Activated naive CD8-positive, alpha-beta T cell treated with anti-CD3 and anti-CD28 coated beads, Interleukin-2, amount 50 U/mL, for 24 hours (primary cell): ENCODE measurements around the gene PRKAA1.
"Not testable (repeated sequence)": the region's sequence is repeated elsewhere in the genome, so short reads cannot be mapped to it uniquely, and the experiment has no call there.

Experiments used
- ATAC-seq: fragments of 150-1000 bp; cut with Tn5 transposase; one replicate; pipeline ENCODE4 v1.10.0; 2021
- DNase-seq: peaks from one replicate; pipeline ENCODE4 v3.0.0; 2021
- H3K27ac Mint-ChIP-seq: one replicate; pipeline ENCODE4 v1.8.0; 2021; ENCODE audit warnings: mild to moderate bottlenecking, mixed read lengths
- H3K27me3 Mint-ChIP-seq: one replicate; pipeline ENCODE4 v1.8.0; 2021; ENCODE audit warnings: mixed read lengths
- H3K36me3 Mint-ChIP-seq: one replicate; pipeline ENCODE4 v1.8.0; 2021; ENCODE audit warnings: low read depth, mixed read lengths
- H3K4me1 Mint-ChIP-seq: one replicate; pipeline ENCODE4 v1.8.0; 2021; ENCODE audit warnings: mixed read lengths
- H3K4me3 Mint-ChIP-seq: one replicate; pipeline ENCODE4 v1.8.0; 2021; ENCODE audit warnings: mild to moderate bottlenecking, moderate library complexity, mixed read lengths
- H3K9me3 Mint-ChIP-seq: one replicate; pipeline ENCODE4 v1.8.0; 2021; ENCODE audit warnings: mixed read lengths

Gene PRKAA1

DNA sequence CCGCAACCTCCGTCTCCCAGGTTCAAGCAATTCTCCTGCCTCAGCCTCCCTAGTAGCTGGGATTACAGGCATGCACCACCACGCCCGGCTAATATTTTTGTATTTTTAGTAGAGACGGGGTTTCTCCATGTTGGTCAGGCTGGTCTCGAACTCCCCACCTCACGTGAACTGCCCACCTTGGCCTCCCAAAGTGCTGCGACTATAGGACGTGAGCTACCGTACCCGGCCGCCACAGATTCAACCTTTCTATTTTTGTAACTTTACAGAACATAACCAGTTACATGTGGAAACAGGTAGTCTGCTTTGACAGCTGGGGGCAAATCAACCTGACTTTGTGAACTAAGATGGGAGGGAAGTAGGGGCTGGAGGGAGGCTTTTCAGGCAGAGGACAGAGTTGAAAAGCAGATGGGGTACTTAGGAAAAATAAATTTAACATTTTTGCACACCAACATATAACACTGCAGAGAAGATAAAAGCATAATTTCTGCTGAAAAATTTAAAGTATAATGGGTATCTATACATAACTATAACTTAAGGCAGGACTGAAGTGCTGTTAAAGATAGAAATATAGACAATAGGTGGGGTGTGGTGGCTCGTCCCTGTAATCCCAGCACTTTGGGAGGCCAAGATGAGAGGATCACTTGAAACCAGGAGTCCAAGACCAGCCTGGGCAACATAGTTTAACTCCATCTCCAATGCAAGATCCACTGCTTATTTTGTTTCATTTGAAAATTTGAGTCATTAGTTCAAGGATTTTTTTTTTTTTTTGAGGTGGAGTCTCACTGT, 31.8 kb upstream of the PRKAA1 start:
- no peak for ATAC-seq
- DNase-seq, result no peak
- Mint-ChIP-seq H3K4me3 (peak overlapping the region; percentile 99), H3K4me1 (peaks cover 62% of the 10 kb centered on the region), H3K27ac (peak overlapping the region; percentile 100), H3K36me3 (peaks cover 86% of the 10 kb centered on the region), H3K9me3 (no peaks in the 10 kb centered on the region), H3K27me3 (no peaks in the 10 kb centered on the region)

DNA sequence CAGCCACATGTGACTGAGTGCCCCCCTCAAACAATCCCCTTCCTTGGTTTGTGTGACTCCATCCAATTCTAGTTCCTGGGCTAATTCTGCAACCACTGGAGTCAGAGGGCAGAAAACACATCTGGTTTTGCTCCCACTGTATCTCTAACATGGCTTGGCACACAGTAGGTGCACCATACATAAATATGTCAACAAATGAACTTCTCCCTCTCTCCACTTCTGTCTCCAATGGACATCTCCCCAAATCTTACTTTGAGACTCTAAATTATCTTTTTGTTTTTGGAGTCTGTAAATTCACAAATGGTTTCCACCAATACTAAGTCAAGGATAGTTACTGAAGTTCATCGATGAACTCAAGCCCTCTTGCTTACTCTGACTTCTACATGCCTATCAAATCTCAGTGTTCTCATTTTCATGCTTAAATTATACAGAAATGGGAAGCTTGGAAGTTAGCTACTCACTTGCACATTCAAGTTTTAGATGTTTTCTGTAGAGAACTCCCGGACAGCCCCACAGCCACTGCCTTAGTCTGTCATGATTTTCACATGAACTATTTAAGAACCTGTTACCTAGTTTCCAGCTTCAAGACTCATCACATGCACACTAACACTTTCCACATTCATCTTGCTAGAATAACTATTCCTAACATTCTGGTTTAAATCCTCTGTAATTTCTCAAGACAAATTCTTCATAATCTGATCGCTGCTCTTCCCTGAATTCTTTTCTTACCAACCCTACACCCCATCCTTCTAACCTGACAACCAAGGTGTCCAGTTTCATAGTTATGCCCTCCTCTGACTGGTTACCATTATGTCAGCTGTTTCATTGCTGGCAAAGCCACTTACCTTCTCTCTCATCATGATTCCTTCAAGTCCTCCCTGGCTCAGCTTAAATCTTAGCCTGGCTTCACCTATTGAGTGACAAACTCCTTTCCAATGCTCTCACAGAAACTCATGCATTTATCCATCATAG, 30.8 kb upstream of the PRKAA1 start:
- Mint-ChIP-seq H3K27ac (peak overlapping the region; percentile 74), H3K4me1 (peaks cover 60% of the 10 kb centered on the region), H3K4me3 (peak overlapping the region; percentile 99), H3K27me3 (no peaks in the 10 kb centered on the region), H3K9me3 (no peaks in the 10 kb centered on the region), H3K36me3 (peaks cover 76% of the 10 kb centered on the region)
- DNase-seq (no peak), ATAC-seq (no peak)

DNA sequence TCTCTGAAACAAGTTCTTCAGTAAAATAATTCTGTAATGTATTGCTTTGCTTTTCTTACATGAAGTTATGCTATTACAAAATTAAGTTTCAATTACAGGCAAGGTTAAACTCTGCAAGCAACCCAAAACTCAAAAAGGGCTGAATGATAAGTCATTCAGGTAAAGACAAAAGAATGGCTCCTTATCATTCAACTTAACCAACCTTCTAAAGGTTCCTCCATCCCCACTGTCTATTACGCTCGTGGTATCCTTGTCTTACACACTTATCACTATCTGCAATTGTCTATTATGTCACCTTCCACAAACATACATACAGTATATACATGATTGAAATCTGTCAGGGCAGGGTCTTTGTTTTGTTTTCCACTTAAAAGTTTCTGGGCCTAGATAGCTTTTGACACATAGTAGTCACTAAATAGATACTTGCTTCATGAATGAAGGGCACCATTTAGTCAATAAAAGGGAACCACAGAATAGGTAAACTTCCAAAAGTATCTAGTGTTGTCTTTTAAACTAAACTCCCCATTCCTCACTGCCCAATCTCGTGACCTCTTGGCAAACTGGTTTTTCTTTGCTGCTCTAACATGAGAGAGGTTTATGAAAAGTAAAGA, 30.0 kb upstream of the PRKAA1 start:
- H3K27ac Mint-ChIP-seq, result peak overlapping the region; percentile 74
- no peak for ATAC-seq
- H3K36me3 Mint-ChIP-seq, result peaks cover 68% of the 10 kb centered on the region
- H3K27me3 Mint-ChIP-seq, result no peaks in the 10 kb centered on the region
- no peaks in the 10 kb centered on the region for H3K9me3 Mint-ChIP-seq
- peaks cover 53% of the 10 kb centered on the region for H3K4me1 Mint-ChIP-seq
- DNase-seq, result no peak
- peak overlapping the region; percentile 1 for H3K4me3 Mint-ChIP-seq

DNA sequence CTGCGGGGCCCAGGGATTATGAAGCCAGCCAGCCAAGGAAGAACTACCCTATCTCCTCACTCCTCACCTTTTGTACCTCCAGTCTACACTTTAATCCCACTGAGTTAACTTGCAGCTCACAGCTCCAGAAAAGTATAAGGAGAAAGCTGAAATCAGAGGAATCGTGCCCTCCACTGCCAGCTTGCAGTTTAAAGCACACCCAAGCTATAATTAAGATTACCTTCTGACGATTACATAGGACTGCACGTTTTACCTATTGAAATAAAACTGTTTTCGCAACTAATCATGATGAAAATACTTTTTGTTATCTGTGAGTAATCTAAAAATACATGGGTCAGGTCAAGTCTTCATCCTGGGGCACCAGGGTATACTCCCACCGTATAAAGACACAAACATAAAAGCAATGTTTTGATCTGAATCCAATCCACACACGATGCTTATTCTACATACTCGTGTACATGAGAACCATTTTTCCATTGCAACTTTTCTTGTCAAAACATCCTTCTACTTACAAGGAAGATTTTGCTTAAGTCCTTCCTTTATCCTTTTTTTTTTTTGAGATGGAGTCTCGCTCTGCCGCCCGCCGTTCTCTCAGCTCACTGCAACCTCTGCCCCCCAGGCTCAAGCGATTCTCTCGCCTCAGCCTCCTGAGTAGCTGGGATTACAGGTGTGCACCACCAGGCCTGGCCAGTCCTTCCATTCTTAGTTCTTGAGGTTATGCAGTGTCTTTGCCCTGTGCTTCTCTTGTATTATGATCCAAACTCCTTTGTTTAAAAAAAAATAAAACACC, 29.2 kb upstream of the PRKAA1 start:
- Mint-ChIP-seq H3K27me3 (no peaks in the 10 kb centered on the region), H3K4me1 (peaks cover 46% of the 10 kb centered on the region), H3K9me3 (no peaks in the 10 kb centered on the region), H3K4me3 (no peak overlapping the region), H3K27ac (peak overlapping the region; percentile 55), H3K36me3 (peaks cover 60% of the 10 kb centered on the region)
- DNase-seq (no peak), ATAC-seq (no peak)

DNA sequence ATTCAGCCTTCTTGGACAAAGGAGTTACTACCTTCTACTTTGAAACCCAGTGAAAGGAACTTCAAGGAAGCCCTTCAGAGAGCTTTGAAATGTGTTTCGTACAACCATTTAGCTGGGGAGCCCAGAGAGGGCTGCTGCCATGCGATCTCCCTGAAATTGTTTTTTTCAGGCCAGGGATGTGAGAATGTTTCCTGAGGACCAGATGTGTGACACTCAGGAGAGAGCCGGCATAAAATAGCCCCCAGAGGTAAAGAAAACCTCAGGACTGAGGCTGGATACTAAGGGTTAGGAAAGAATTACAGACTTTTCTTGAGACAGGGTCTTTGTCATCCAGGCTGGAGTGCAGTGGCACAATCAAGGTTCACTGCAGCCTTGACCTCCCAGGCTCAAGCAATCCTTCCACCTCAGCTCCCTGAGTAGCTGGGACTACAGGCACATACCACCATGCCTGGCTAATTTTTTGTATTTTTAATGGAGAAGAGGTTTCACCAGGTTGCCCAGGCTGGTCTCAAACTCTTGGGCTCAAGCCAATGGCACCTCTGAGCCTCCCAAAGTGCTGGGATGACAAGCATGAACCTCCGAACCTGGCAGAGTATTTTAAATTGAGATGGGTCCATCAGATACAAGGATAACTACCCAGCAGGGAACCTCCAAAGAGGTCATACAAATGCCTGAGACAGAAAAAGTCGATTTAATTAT, 28.5 kb upstream of the PRKAA1 start:
- no peak for ATAC-seq
- no peak for DNase-seq
- Mint-ChIP-seq H3K9me3 (no peaks in the 10 kb centered on the region), H3K27ac (peak overlapping the region; percentile 55), H3K36me3 (peaks cover 53% of the 10 kb centered on the region), H3K4me3 (no peak overlapping the region), H3K27me3 (no peaks in the 10 kb centered on the region), H3K4me1 (peaks cover 38% of the 10 kb centered on the region)

DNA sequence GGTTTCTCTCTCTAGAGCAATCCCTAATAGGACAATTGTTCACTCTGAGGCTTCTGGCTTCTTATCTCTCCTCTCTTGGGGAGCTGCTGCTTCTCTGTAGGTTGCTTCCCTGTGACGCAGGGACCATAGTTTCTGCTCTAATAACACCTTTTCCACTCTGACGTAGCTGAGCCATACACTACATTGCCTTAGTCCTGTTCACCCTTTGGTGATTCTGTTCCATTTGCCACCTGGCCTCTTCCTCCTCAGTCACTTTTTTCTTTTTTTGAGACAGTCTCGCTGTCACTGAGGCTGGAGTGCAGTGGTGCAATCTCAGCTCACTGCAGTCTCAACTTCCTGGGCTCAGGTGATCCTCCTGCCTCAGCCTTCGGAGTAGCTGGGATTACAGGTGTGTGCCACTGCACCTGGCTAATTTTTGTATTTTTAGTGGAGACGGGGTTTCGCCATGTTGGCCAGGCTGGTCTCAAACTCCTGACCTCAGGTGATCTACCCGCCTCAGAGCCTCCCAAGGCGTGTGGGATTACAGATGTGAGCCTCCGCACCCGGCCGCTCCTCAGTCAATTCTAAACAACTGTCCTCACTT, 27.4 kb upstream of the PRKAA1 start:
- not testable (repeated sequence) for H3K27me3 Mint-ChIP-seq, H3K4me3 Mint-ChIP-seq, H3K9me3 Mint-ChIP-seq, DNase-seq, ATAC-seq
- Mint-ChIP-seq H3K4me1 (peaks cover 28% of the 10 kb centered on the region), H3K36me3 (peaks cover 42% of the 10 kb centered on the region), H3K27ac (peak overlapping the region; percentile 43)

DNA sequence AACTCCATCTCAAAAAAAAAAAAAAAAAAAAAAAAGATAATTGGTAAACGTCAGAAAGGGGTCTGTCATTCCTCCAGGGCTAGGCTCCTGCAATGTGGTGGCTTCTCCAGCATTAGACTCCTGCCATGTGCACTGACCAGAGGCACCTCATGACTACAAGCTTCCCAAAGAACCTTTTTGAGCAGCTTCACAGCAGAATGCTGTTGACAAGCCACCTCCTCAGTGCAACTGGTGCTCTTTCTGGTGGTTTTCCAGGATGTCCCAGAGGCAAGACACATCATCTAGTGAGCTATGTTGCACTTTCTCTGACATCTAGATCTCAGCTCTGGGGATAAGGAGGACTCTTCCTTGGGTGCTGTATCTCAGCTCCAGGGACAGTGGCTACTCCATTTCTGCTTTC, 25.3 kb upstream of the PRKAA1 start:
- H3K27me3 Mint-ChIP-seq, result no peaks in the 10 kb centered on the region
- H3K4me3 Mint-ChIP-seq, result no peak overlapping the region
- peaks cover 9% of the 10 kb centered on the region for H3K4me1 Mint-ChIP-seq
- H3K9me3 Mint-ChIP-seq, result no peaks in the 10 kb centered on the region
- DNase-seq (no peak), ATAC-seq (no peak)
- peaks cover 21% of the 10 kb centered on the region for H3K36me3 Mint-ChIP-seq
- no peak overlapping the region for H3K27ac Mint-ChIP-seq

DNA sequence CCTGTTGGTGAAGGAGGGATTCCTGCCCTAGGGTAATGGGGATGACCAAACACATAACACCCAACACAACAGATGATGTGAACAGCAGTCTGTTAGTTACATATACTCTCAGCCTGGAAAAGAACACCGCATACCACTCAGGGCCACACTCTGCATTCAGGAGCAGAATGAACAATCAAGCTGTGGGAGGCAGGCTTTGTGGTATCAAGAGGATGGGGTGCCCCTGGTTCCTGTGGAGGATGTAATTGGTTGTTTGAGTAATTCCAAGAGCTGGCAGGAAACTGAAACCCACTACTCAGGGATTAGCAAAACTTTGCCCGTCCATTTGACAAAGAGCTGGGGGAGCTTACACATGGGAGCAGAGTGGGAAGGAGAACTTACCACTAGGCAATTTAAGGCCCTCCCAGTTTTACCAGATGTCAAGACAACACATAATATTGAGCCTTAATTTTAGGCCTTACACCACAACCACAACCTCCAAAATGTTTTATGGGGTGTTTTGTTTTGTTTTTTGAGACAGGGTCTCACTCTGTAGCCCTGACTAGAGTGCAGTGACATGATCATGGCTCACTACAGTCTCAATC, 15.6 kb upstream of the PRKAA1 start:
- Mint-ChIP-seq H3K27me3 (no peaks in the 10 kb centered on the region), H3K4me1 (peaks cover 10% of the 10 kb centered on the region), H3K36me3 (no peaks in the 10 kb centered on the region), H3K4me3 (peak overlapping the region; percentile 24), H3K9me3 (no peaks in the 10 kb centered on the region), H3K27ac (peak overlapping the region; percentile 29)
- DNase-seq (peak; percentile 31), ATAC-seq (peak; percentile 97)

DNA sequence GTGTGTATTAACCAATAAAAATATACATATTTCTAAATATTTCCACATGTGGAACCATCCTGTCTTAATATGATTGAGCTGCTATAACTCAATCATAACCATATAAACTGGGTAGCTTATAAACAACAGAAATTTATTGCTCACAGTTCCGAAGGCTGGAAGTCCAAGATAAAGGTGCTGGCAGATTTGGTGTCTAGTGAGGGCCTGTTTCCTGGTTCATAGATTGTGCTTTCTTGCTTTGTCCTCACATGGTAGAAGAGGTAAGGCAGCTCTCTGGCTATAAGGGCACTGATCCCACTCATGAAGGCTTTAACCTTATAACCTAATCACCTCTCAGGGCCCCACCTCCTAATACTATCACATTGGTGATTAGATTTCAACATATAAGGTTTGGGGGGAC, 14.0 kb upstream of the PRKAA1 start:
- no peak for DNase-seq
- Mint-ChIP-seq H3K27me3 (no peaks in the 10 kb centered on the region), H3K27ac (no peak overlapping the region), H3K9me3 (no peaks in the 10 kb centered on the region), H3K4me3 (no peak overlapping the region), H3K36me3 (no peaks in the 10 kb centered on the region), H3K4me1 (peaks cover 14% of the 10 kb centered on the region)
- no peak for ATAC-seq

DNA sequence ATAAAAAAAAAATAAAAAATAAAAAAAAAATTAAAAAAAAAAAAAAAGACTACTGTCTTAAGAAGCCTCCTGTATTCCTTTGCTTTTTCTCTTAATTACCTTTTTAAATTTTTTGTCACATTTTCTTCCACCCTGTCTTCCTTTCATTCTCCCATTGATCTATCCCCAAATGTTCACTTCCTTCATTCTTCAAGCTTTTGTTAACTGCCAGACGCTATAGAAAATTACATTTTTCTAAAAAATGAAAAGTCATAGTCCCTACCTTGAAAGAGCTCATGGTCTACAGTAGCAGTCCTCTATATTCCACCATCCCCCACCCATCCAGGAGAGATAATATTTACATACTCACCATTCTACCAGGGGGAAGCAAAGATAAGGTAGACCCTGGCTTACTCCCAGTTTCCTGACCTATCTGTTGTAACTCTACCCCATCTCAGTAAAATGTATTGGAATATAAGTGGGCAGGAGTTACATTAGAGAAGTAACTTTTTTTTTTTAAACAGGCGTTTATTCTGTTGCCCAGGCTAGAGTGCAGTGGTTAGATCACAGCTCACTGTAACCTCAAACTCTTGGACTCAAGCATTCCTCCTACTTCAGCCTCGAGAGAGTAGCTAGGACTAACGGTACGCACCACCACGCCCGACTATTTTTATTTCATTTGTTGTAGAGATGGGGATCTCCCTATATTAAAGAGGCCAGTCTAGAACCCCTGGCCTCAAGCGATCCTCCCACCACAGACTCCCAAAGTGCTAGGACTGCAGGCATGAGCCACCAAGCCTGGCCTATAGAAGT, 3.8 kb upstream of the PRKAA1 start:
- Mint-ChIP-seq H3K27ac (no peak overlapping the region), H3K27me3 (peaks cover 3% of the 10 kb centered on the region), H3K4me1 (peaks cover 14% of the 10 kb centered on the region), H3K36me3 (no peaks in the 10 kb centered on the region), H3K4me3 (no peak overlapping the region), H3K9me3 (no peaks in the 10 kb centered on the region)
- no peak for DNase-seq
- no peak for ATAC-seq

DNA sequence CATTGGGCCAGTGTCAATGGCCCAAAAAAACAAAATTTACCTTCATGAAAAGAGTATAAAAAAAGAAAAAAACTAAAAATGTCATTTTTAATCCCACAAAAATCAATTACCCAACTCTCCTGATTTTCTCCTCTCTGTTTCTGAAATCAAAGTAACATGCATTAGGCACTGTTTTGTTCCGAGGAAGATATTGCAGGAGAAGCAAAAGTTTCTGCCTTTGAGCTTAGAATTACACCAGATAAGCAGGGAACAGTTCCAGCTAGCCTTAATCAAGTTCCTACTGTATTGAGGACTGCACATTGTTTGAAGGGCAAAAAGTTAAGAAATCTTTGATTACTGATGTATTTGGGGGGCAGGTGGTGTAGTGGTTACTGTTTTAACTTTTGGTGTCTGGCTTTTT, 1.1 kb upstream of the PRKAA1 start:
- peaks cover 3% of the 10 kb centered on the region for H3K27me3 Mint-ChIP-seq
- DNase-seq, result no peak
- peak overlapping the region; percentile 52 for H3K27ac Mint-ChIP-seq
- peaks cover 9% of the 10 kb centered on the region for H3K36me3 Mint-ChIP-seq
- no peak for ATAC-seq
- H3K9me3 Mint-ChIP-seq, result no peaks in the 10 kb centered on the region
- H3K4me1 Mint-ChIP-seq, result peaks cover 38% of the 10 kb centered on the region
- H3K4me3 Mint-ChIP-seq, result peak overlapping the region; percentile 90

DNA sequence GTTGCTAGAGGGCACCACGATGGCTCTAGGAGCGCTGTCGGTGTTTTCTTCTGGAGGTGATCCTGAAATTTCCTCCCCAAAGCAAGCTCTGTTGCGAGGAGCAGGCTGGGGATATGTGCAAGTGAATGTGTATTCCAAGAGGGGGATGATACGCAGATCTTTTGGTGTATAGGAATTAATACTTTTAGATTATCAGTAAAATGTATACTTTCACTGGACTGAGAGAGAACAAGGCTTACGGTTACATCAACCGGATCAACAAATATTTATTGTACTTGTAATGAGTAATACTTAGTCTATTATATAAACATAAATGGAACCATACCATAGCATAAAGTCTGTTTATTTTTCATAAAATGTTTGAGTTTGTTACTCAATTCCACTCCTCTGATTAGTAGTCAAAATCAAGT, 632 bp upstream of the PRKAA1 start:
- H3K36me3 Mint-ChIP-seq, result peaks cover 13% of the 10 kb centered on the region
- H3K27ac Mint-ChIP-seq, result peak overlapping the region; percentile 93
- no peak for DNase-seq
- no peaks in the 10 kb centered on the region for H3K9me3 Mint-ChIP-seq
- H3K4me3 Mint-ChIP-seq, result peak overlapping the region; percentile 90
- H3K4me1 Mint-ChIP-seq, result peaks cover 43% of the 10 kb centered on the region
- H3K27me3 Mint-ChIP-seq, result peaks cover 3% of the 10 kb centered on the region
- ATAC-seq, result no peak
